Bronchial epithelial cell (primary cell): ENCODE results near the gene PRRT2. TPM values are rescaled to one million over a fixed set of nuclear protein-coding genes. Genes with fewer than 3 reads are reported as not detected.

Source experiments
- DNase-seq: peaks from one replicate; pipeline ENCODE4 v3.0.0-alpha.2; 2010; ENCODE audit warnings: low read depth
- FAIRE-seq: peaks from 2 replicates; lab custom pipeline; 2011; peaks lifted over from hg19 to GRCh38; lab: Jason Lieb, UNC
- H3K27me3 ChIP-seq: 2 replicates; pipeline ENCODE4 v1.5.1; 2011; ENCODE audit warnings: low read length; ENCODE audit not compliant: control insufficient read depth, insufficient read depth
- H3K36me3 ChIP-seq: 2 replicates; pipeline ENCODE4 v1.5.1; 2011; ENCODE audit warnings: low read length; ENCODE audit not compliant: control insufficient read depth, insufficient read depth
- H3K4me3 ChIP-seq: 2 replicates; pipeline ENCODE4 v1.5.1; 2011; ENCODE audit warnings: mild to moderate bottlenecking, low read depth, low read length, control low read depth
- total RNA-seq: library from RNA; depleted of rRNA; stranded (reverse); fragments of >200 nt; gene quantifications from 2 replicates; pipeline ENCODE4 v1.2.1, GENCODE V29; 2014
- TF ChIP-seq, protein P1 (sequence below): IDR thresholded peaks from 2 replicates; pipeline ENCODE4 v1.5.1; 2011; ENCODE audit warnings: mild to moderate bottlenecking, moderate library complexity, low read length, control low read depth, inconsistent platforms; ENCODE audit not compliant: insufficient read depth, severe bottlenecking

PRRT2 gene
- total RNA-seq, 1 donor from 2014 or later = not detected

DNA sequence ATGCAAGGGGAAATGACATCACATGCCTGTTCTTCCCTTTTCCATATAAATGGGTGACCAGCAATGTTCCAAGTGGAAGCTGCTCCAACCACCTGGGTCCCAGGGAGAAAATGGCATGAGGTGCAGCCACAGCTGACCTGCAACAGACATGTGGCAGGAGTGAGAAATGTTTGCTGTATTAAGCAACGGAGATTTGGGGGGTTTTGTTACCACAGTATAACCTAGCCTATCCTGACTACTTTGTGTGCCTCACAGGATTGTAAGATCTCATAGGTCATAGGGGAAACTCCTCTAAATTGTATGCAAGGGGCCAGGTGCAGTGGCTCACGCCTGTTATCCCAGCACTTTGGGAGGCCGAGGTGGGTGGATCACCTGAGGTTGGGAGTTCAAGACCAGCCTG lies 39.0 kb downstream of the PRRT2 start:
- FAIRE-seq = no peak
- no peak overlapping the region for H3K4me3 ChIP-seq
- no peak for DNase-seq

DNA sequence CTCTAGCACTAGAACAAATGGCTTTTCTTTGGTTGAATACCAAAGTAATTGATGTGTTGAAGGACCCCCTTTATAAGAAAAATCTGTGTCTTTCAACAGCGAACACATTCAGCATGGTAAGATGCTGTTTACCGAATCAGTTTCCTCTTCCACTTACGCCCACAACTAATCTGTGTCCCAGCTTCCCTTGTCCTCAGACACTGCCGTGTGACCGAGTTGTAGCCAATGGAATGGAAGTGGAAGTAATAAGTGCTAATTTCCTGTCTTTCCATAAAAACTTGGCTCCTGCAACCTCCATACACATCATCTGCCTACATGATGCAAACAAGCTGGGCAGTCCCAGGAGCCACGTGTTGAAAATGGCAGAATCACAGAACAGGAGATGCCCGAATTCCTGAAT lies 40.7 kb downstream of the PRRT2 start:
- DNase-seq = no peak
- peaks cover 2% of the 10 kb centered on the region for H3K36me3 ChIP-seq

More for the DNA sequence above, 39.0 kb downstream of the PRRT2 start:
- TF ChIP-seq, protein P1, sequence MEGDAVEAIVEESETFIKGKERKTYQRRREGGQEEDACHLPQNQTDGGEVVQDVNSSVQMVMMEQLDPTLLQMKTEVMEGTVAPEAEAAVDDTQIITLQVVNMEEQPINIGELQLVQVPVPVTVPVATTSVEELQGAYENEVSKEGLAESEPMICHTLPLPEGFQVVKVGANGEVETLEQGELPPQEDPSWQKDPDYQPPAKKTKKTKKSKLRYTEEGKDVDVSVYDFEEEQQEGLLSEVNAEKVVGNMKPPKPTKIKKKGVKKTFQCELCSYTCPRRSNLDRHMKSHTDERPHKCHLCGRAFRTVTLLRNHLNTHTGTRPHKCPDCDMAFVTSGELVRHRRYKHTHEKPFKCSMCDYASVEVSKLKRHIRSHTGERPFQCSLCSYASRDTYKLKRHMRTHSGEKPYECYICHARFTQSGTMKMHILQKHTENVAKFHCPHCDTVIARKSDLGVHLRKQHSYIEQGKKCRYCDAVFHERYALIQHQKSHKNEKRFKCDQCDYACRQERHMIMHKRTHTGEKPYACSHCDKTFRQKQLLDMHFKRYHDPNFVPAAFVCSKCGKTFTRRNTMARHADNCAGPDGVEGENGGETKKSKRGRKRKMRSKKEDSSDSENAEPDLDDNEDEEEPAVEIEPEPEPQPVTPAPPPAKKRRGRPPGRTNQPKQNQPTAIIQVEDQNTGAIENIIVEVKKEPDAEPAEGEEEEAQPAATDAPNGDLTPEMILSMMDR = no peak
- Histone ChIP-seq H3K27me3 (no peaks in the 10 kb centered on the region), H3K36me3 (peaks cover 14% of the 10 kb centered on the region)

DNA sequence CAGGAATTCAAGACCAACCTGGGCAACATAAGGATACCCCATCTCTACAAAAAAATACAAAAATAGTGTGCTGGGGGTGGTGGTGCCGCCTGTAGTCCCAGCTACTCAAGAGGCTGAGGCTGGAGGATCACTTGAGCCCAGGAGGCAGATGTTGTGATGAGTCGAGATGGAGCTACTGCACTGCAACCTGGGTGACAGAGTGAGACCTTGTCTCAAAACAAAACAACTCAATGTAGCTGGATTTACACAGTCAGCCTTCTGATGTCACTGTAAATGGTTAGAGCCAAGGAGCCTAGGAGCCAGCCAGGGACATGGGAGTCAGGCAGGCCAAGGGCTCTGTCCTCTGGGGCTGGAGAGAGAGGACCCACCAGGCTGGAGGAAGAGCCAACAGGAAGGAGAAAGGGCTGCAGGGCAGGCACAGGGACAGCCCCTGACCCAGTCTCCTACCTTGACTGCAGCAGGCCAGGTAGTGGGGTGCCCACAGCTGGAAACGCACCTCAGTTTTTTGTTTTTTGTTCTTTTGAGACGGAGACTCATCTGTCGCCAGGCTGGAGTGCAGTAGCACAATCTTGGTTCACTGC lies 42.6 kb downstream of the PRRT2 start:
- FAIRE-seq (no peak), DNase-seq (no peak)
- TF ChIP-seq, protein P1 = no peak
- Histone ChIP-seq H3K27me3 (no peaks in the 10 kb centered on the region), H3K4me3 (no peak overlapping the region), H3K36me3 (peaks cover 4% of the 10 kb centered on the region)

More for the DNA sequence above, 40.7 kb downstream of the PRRT2 start:
- TF ChIP-seq, protein P1 = no peak
- H3K4me3 ChIP-seq = no peak overlapping the region
- FAIRE-seq = no peak
- H3K27me3 ChIP-seq = no peaks in the 10 kb centered on the region

DNA sequence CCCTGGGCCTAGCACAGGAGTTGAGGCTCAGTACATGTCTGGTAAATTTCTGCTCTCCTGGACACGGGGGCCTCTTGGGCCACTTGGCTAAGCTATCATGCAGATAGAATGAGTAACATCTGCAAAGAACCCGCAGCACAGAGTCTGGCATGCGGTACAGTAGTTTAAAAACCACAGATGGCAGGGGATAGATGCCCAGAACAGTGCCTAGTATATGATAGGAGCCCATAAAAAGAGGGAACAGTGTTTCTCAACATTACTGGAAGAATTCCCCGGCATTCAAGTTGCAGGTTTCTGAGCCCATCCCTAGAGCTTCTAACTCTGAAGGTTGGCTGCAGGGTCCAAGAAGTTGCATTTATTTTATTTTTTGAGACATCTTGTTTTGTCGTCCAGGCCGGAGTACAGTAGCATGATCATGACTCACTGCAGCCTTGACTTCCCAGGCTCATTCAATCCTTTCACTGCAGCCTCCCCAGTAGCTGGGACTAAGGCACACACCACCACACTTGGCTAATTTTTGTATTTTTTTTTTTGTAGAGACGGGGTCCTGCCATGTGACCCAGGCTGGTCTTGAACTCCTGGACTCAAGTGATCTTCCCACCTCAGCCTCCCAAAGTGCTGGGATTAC lies 45.3 kb downstream of the PRRT2 start:
- peaks cover 12% of the 10 kb centered on the region for H3K36me3 ChIP-seq

DNA sequence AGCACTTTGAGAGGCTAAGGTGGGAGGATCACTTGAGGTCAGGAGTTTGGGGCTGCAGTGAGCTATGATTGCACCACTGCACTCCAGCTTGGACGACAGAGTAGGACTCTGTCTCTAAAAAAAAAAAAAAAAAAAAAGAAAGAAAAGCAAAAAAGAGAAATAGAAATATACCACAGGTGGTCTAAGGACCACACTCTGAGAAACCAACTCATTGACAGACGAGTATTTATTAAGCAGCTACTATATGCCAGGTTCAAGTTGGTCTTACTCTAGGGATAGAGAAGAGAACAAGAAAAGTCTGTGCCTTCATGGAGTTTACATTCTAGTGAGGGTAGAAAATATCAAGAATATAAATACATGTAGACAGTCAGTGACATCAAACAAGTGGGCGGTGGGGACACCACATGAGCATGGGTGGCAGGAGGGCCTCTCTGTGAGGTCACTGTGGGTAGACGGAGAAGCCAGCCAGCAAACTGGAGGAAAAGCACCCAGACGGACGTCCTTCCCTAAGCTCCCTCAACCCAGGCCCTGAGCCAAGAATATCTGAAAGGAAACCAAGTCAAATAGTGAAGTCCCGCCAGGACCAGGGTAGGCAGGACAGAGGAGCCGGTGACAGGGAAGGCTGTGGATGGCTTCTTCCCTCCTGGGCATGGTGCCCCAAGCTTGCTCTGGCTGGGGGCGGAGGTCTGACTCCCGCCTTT lies 46.3 kb downstream of the PRRT2 start:
- H3K36me3 ChIP-seq = peaks cover 12% of the 10 kb centered on the region
- no peak overlapping the region for H3K4me3 ChIP-seq
- TF ChIP-seq, protein P1 = no peak
- no peak for DNase-seq
- FAIRE-seq = no peak
- H3K27me3 ChIP-seq = no peaks in the 10 kb centered on the region

More for the DNA sequence above, 45.3 kb downstream of the PRRT2 start:
- no peaks in the 10 kb centered on the region for H3K27me3 ChIP-seq
- TF ChIP-seq, protein P1 = no peak
- DNase-seq (no peak), FAIRE-seq (no peak)
- no peak overlapping the region for H3K4me3 ChIP-seq
